ENCODE results near the gene POLG2.
"Not testable (repeated sequence)": the region's sequence is repeated elsewhere in the genome, so short reads cannot be mapped to it uniquely, and the experiment has no call there.

The POLG2 gene

DNA sequence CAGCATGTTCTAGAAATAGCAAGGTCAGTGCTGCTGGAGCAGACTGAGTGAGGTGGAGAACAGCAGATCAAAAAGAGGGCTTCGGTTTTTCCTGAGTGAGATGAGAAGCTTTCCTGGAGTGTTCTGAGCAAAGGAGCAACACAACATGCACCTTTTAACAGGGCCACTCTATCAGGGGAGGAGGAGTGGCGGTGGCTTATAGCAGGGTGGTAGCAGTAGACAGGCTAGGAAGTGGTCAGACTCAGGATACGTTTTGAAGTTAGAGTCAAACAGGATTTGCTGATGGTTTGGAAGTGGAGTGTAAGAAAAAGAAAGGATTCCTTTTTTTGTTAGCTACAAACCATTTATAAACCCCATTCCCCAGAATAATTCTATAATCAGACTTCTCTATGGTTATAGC, 12.5 kb downstream of the POLG2 start:
- no peak for DNase-seq (ENCODE audit: low read depth)

GRCh38 chr17:64480951-64481350, 15.9 kb downstream of the POLG2 start:
- no peak for DNase-seq (ENCODE audit: low read depth)

DNA sequence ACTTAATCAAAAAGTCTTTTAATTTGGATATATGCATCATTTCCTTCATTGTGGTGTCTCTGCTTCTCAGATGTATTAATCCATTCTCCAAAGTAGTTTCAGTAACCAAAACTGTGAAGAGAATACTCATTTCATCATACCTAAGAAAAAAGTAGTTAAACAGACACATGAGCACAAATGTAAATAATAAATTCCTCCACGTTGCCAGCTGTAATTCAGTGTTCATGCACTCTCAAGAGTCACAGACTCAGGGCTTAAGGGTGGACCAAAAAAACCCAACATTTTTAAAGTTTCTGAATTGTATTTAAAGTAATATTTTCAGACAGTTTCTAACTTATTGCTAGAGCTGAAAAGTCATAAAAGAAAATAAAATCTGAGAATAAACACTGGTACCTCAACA, 19.0 kb downstream of the POLG2 start:
- no peak for DNase-seq (ENCODE audit: low read depth)

- DNase-seq (ENCODE audit: low read depth): no peak
Measured at GRCh38 chr17:64472564-64472963, 24.3 kb downstream of the POLG2 start.

DNA sequence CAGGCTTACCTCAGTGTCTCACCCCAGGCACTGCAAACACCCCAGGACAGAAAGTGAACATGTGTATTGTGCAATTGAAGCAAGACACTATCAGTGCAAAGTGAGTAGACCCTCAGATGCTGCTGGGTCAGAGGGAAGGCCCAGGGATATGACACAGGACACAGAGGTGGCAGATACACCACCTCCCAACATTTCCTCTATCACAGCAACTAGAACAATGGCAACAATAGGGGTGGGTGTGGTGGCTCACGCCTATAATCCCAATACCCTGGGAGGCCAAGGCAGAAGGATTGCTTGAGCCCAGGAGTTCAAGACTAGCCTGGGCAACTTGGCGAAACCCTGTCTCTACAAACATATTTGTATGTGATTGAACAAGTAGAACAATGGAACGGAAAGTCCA, 25.4 kb downstream of the POLG2 start:
- DNase-seq (ENCODE audit: low read depth): no peak

DNA sequence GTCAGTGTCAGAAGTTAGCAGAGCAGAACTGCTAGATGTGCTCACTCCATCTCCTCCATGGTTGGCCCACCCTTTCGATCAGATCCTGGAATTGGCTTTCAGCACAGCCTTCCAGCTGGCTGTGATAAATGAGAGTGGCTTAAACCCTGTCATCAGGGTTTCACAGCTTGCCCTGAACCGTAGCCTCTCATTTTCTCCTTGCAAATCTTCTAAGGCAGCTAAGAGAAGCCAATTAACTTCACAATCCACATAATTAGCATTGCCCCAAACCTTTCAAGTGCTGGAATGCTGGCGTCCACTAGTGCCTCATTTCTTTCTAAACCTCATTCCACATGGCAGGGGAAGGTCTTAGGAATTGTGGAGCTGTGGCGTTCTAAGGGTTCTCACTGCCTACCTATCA, 26.2 kb downstream of the POLG2 start:
- DNase-seq (ENCODE audit: low read depth): no peak

DNA sequence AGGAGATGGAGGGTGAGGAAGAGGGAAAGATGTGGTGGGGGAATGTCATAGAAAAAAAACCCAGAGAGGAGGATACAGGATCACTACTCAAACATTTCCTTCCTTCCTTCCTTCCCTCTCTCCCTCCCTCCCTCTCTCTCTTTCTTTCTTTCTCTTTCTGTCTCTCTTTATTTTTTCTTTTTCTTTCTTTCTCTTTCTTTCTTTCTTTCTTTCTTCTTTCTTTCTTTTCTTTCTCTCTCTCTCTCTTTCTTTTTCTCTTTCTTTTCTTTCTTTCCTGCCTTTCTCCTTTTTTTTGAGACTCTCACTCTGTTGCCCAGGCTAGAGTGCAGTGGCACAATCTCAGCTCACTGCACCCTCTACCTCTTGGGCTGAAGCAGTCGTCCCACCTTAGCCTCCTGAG, 30.0 kb downstream of the POLG2 start:
- not testable (repeated sequence) for DNase-seq (ENCODE audit: low read depth)

DNA sequence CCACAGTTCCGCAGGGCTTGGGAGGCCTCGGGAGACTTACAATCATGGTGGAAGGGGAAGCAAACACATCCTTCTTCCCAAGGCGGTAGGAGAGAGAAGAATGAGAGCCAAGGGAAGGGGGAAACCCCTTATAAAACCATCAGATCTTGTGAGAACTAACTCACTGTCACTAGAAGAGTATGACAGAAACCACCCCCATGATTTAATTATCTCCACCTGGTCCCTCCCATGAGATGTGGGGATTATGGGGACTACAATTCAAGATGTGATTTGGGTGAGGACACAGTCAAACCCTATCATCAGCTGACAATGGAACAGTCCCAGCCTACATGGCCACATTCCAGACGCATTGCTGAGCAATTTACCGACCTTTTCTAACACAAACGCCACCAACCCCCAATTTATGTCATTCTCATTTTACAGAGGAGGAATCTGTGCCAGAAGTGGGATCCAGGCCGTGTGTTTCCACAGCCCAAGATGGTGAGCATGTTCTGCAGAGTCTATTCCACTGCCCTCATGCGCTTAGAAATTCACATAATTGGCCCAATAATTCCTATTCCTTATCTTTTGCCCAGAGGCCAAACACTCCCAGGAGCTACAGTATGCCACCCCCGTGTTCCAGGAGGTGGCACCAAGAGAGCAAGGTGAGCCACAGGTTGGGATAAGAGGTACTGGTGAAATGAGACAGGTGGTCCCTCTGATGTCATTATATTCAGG, 30.7 kb downstream of the POLG2 start:
- no peak for DNase-seq (ENCODE audit: low read depth)

- no peak for DNase-seq (ENCODE audit: low read depth)
Measured at GRCh38 chr17:64461788-64462187, 35.1 kb downstream of the POLG2 start.

DNA sequence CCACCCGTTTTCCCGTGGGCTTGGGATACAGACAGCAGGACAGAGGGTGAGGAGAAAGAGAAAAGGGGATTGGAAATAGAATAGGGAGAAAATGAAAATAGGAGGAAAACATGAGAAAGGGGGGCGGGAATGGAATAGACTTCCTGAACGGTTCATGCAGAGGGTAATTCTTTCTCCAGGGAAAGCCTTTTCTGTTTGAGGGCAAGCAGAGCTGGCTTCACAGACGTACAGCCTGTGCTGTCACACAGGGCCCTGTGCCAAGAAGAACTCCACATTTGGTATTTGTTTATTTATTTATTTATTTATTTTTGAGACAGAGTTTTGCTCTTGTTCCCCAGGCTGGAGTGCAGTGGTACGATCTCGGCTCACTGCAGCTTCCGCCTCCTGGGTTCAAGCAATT, 35.9 kb downstream of the POLG2 start:
- DNase-seq (ENCODE audit: low read depth): no peak

DNA sequence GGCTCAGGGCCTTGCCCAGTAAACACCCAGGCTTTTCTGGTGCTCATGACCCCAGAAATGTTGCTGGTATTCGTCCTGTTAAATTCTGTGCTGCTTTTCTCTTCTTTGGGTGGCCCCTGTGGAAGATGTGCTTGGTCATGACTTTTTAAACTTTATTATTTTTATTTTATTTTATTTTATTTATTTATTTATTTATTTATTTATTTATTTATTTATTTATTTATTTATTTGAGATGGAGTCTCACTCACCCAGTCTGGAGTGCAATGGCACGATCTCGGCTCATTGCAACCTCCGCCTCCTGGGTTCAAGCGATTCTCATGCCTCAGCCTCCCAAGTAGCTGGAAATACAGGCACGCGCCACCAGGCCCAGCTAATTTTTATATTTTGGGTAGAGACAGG, 37.0 kb downstream of the POLG2 start:
- DNase-seq (ENCODE audit: low read depth): not testable (repeated sequence)

DNA sequence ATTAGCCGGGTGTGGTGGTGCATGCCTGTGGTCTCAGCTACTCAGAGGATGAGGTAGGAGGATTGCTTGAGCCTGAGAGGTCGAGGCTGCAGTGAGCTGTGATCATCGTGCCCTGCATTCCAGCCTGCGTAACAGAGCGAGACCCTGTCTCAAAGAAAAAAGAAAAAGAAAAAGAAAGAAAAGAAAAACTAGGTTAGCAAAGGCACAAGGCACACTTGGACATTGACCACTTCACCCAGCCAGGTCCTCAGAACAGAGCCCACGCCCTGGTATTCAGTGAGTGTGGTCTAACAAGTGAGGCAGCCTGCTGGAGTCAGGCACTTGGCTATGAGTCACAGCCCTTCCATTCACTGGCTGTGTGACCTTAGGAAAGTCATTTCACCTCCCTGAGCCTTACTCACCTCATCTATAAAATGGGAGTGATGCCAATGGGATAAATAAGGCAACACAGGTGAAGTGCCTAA, 37.5 kb downstream of the POLG2 start:
- no peak for DNase-seq (ENCODE audit: low read depth)

DNA sequence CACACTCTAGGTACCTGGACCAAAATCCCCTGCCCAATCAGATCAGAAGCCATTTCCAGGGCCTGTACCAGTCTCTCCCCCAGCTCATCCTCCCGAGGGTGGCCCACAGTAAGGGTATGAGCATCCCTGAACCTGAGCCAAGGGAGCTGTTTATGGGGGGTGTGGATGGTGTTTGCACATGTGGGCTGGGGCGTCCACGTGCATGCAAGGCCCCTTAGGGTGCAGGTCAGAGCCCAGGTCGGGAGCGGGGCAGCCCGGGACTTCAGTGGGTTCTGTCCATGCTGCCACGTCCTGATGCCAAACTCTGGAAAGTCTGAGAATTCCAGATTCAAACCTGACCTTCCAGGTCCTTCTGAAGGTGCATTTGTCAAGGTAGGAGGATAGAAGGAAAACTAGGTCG, 38.1 kb downstream of the POLG2 start:
- DNase-seq (ENCODE audit: low read depth): no peak

DNA sequence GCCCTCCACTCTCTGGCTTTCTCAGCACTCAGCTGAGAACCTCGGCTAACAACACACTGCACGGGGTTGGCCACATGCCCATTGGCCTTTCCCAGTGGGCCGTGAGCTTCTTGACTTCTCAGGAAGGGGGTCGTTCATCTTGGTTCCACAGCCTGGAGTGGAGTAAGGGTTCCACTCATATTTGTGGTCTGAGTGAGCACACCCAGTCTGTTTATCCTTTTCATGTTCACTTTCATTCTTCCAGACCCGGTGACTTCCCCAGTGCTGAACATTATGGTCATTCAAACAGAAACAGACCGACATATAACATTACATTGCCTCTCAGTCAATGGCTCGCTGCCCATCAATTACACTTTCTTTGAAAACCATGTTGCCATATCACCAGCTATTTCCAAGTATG, 39.7 kb downstream of the POLG2 start:
- DNase-seq (ENCODE audit: low read depth): no peak

DNA sequence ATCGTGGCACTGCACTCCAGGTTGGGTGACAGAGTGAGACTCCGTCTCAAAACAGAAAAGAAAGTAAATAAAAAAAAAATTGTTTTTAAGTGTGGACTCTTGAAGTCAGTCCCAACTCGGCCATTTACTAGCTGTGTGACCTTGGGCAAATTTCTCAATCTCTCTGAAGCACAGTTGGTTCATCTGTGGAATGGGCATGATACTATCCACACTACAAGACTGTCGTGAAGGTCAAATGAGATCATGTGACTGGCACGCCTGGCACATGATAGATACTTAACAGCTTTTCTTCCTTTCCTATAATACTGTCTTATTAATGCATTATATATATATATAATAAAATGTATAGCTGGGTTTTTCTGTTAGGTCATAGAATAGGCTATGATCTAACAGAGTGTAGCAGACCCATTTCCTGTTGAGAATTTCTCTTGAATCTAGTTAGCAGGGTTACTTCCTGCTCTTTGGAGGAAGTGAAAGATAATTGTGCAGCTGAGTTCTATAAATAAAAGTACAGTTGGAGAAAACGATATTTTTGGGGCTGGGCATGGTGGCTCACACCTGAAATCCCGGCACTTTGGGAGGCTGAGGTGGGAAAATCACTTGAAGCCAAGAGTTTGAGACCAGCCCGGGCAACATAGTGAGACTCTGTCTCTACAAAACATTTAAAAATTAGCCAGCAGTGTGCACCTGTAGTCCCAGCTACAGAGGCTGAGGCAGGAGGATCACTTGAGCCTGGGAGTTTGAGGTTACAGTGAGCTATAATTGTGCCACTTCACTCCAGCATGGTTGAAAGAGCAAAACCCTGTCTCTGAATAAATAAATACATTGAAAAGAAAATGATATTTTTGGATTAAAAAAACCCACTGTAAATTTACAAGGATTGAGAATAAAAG, 40.6 kb downstream of the POLG2 start:
- DNase-seq (ENCODE audit: low read depth): no peak

DNA sequence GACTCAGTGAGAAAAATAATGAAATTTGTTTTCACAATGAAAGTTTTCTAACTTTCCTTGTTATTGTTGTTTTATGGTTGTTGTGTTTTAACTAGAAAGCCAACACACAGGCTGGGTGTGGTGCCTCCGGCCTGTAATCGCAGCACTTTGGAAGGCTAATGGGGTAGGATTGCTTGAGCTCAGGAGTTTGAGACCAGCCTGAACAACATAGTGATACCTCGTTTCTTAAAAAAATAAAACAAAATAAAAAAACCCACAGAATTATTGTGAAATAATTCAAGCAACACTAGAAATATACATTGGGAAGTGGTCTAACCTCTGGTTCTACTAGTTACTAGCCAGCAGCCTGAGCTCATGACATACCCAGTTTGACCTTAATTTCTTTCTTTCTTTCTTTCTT, 47.3 kb downstream of the POLG2 start:
- DNase-seq (ENCODE audit: low read depth): no peak

GRCh38 chr17:64448665-64449512, 48.0 kb downstream of the POLG2 start, which contains the start of gene MILR1:
MILR1 (plus strand) TSS chr17:64449115; CDS start chr17:64449169, 54 bp downstream.
- peak; percentile 73 for DNase-seq (ENCODE audit: low read depth)

DNA sequence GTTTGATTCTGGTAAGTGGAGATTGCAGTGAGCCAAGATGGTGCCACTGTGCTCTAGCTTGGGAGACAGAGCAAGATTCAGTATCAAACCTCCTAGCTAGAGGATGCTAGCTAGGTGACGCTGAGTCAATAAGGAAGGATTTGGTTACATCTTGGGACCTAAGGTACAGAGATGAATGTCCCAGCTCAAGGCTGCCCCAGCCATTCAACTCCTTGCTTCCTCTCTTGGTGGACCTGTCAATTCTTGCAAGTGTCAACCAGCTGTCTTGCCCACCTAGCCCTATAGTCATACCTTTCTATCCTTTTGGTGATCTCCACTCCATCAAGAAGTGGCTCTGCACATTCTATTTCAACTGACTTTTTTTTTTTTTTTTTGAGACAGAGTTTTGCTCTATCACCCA, 49.3 kb downstream of the POLG2 start:
- DNase-seq (ENCODE audit: low read depth): no peak

DNA sequence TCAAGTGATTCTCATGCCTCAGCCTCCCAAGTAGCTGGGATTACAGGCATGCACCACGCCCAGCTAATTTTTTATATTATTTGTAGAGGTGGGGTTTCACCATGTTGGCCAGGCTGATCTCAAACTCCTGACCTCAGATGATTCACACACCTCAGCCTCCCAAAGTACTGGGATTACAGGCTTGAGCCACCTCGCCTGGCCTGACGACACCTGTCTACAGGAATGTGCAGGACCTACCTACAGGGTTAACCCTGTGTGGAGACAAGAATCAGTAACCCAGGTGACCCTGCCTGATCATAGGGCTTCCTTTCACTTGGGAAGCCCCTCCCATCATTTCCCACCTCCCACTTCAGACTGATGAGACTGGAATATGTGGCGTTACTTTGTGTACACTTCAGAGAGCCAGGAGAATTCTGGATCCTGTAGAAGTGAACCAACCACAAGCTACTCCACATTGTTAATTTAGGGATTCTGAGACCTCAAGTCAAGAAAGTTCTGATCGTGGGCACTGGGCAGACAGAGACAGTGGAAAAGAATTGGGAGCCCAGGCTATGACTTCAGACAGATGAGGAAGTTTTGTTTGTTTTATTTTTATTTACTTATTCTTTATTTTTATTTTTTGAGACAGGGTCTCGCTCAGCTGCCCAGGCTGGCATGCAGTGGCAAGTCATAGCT, 53.6 kb downstream of the POLG2 start:
- DNase-seq (ENCODE audit: low read depth): no peak

DNA sequence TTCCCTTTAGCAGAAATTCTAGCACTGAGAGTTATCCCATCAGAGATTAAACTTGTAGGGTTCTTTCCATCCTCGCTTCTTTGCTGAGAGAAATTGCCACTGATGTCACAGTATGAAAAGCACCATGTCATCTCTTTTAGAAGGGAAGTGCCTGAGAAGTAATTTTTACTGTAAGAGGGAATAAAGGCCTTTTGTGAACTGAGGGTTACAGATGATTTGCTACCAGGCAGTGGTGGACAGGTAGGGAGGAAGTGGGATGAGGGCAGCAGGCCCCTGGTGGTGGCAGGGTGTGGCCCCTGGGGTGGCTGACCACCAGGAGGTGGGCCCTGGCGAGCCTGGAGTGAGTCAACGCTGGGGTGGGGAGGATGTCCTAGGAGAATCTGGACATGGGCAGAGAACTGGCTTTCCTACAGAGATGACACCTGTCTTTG, 54.3 kb downstream of the POLG2 start:
- no peak for DNase-seq (ENCODE audit: low read depth)

DNA sequence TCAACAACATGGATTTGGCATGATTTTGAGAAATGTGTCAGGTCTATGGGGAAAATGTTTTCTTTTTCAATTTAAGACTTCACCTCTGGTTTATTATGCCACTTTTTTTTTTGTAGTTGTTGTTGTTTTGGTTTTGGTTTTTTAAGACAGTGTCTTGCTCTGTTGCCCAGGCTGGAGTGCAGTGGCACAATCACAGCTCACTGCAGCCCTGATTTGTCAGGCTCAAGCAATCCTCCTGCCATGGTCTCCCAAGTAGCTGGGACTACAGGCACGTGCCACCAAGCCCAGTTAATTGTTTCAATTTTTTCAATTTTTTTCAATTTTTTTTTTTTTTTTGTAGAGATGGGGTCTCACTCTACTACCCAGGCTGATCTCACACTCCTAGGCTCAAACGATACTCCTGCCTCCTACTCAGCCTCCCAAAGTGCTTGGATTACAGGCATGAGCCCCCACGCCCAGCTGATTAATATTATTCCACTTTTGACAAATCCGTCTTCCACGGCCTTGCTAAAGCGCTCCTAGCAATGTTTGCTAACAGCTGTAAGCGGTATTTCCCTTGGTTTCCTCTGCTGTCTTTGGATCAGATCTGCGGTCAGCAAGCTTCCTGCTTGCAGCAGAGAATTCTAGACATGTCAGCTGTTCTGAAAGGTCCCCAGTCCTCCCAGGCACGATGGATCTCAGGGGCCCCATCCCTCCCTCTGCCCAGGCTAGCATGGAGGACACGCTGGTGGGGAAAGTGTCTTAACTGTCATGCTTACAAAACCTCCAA, 54.9 kb downstream of the POLG2 start:
- DNase-seq (ENCODE audit: low read depth): no peak
